Activated naive CD4-positive, alpha-beta T cell treated with anti-CD3 and anti-CD28 coated beads, Interleukin-2, amount 10 ng/mL, durations not matched to agents 7 days and 5 days (primary cell): ENCODE data around the gene TRIM28.

Experiments
- CTCF ChIA-PET: fragments of 350-600 bp; sonication (Branson Sonifier 250); formaldehyde crosslinking; loops from one replicate; lab custom pipeline; 2021; ENCODE audit warnings: antibody characterized with exemption; lab: Charles Lee
- DNase-seq: peaks from one replicate; pipeline ENCODE4 v3.0.0-alpha.2; 2020
- H3K27ac Mint-ChIP-seq: one replicate; pipeline ENCODE4 v1.8.0; 2021; ENCODE audit warnings: mild to moderate bottlenecking, moderate library complexity, mixed read lengths
- H3K27me3 Mint-ChIP-seq: one replicate; pipeline ENCODE4 v1.8.0; 2021; ENCODE audit warnings: mild to moderate bottlenecking, mixed read lengths
- H3K36me3 Mint-ChIP-seq: one replicate; pipeline ENCODE4 v1.8.0; 2021; ENCODE audit warnings: mixed read lengths
- H3K4me1 Mint-ChIP-seq: one replicate; pipeline ENCODE4 v1.8.0; 2021; ENCODE audit warnings: mixed read lengths
- H3K4me3 Mint-ChIP-seq: one replicate; pipeline ENCODE4 v1.8.0; 2021; ENCODE audit warnings: mild to moderate bottlenecking, moderate library complexity, mixed read lengths
- H3K9me3 Mint-ChIP-seq: one replicate; pipeline ENCODE4 v1.8.0; 2021; ENCODE audit warnings: mixed read lengths

Gene TRIM28

GRCh38 chr19:58514564-58515022 lies 29.3 kb upstream of the TRIM28 start:
- Mint-ChIP-seq H3K36me3 (peaks cover 21% of the 10 kb centered on the region), H3K9me3 (no peaks in the 10 kb centered on the region), H3K4me1 (peaks cover 49% of the 10 kb centered on the region), H3K4me3 (peak overlapping the region; percentile 78), H3K27ac (peak overlapping the region; percentile 85), H3K27me3 (peaks cover 2% of the 10 kb centered on the region)
- CTCF ChIA-PET = interaction anchor here (0.7 to 2.0 kb wide), 13 partner anchors 19 to 114 kb away, joined by 3 to 21 read pairs (median 4); partner anchors contain the start of genes CHMP2A and TRIM28
- no peak for DNase-seq

GRCh38 chr19:58515259-58515658 lies 28.6 kb upstream of the TRIM28 start:
- Mint-ChIP-seq H3K4me3 (peak overlapping the region; percentile 62), H3K27me3 (peaks cover 6% of the 10 kb centered on the region), H3K4me1 (peaks cover 56% of the 10 kb centered on the region), H3K9me3 (no peaks in the 10 kb centered on the region), H3K27ac (peak overlapping the region; percentile 73), H3K36me3 (peaks cover 21% of the 10 kb centered on the region)
- DNase-seq = no peak
- CTCF ChIA-PET = interaction anchor here (7.4 kb wide), 1 partner anchor 64 kb away, joined by 109 read pairs; no protein-coding TSS in a partner anchor

GRCh38 chr19:58516246-58516836 lies 27.5 kb upstream of the TRIM28 start:
- CTCF ChIA-PET = interaction anchor here (1.3 to 7.4 kb wide), 2 partner anchors 38 to 63 kb away, joined by 4 to 109 read pairs; partner anchors contain the start of gene CHMP2A
- DNase-seq = no peak
- peaks cover 21% of the 10 kb centered on the region for H3K36me3 Mint-ChIP-seq
- peaks cover 60% of the 10 kb centered on the region for H3K4me1 Mint-ChIP-seq
- no peaks in the 10 kb centered on the region for H3K9me3 Mint-ChIP-seq
- H3K27me3 Mint-ChIP-seq = peaks cover 6% of the 10 kb centered on the region
- peak overlapping the region; percentile 62 for H3K4me3 Mint-ChIP-seq
- H3K27ac Mint-ChIP-seq = peak overlapping the region; percentile 73

GRCh38 chr19:58516964-58517833 lies 26.7 kb upstream of the TRIM28 start:
- Mint-ChIP-seq H3K9me3 (no peaks in the 10 kb centered on the region), H3K27ac (no peak overlapping the region), H3K4me1 (peaks cover 60% of the 10 kb centered on the region), H3K4me3 (peak overlapping the region; percentile 33), H3K36me3 (peaks cover 21% of the 10 kb centered on the region), H3K27me3 (peaks cover 6% of the 10 kb centered on the region)
- no peak for DNase-seq
- CTCF ChIA-PET = interaction anchor here (1.3 to 7.4 kb wide), 4 partner anchors 37 to 62 kb away, joined by 4 to 109 read pairs (median 20); partner anchors contain the start of gene CHMP2A

- Mint-ChIP-seq H3K4me1 (peaks cover 54% of the 10 kb centered on the region), H3K9me3 (no peaks in the 10 kb centered on the region), H3K36me3 (peaks cover 21% of the 10 kb centered on the region), H3K27ac (peak overlapping the region; percentile 98), H3K4me3 (peak overlapping the region; percentile 91), H3K27me3 (peaks cover 6% of the 10 kb centered on the region)
- no peak for DNase-seq
- CTCF ChIA-PET = interaction anchor here (0.7 to 7.4 kb wide), 15 partner anchors 10 to 300 kb away, joined by 3 to 109 read pairs (median 6); partner anchors contain the start of genes CHMP2A and TRIM28
Observed at GRCh38 chr19:58518256-58519086, 25.4 kb upstream of the TRIM28 start.

GRCh38 chr19:58519087-58519354 lies 24.8 kb upstream of the TRIM28 start:
- DNase-seq = peak; percentile 73
- peak overlapping the region; percentile 91 for H3K4me3 Mint-ChIP-seq
- peak overlapping the region; percentile 98 for H3K27ac Mint-ChIP-seq
- H3K9me3 Mint-ChIP-seq = no peaks in the 10 kb centered on the region
- CTCF ChIA-PET = interaction anchor here (0.7 to 7.4 kb wide), 15 partner anchors 10 to 300 kb away, joined by 3 to 109 read pairs (median 6); partner anchors contain the start of genes CHMP2A and TRIM28
- peaks cover 6% of the 10 kb centered on the region for H3K27me3 Mint-ChIP-seq
- peaks cover 50% of the 10 kb centered on the region for H3K4me1 Mint-ChIP-seq
- peaks cover 20% of the 10 kb centered on the region for H3K36me3 Mint-ChIP-seq

- Mint-ChIP-seq H3K9me3 (no peaks in the 10 kb centered on the region), H3K4me1 (peaks cover 45% of the 10 kb centered on the region)
- DNase-seq = peak; percentile 92
Observed at GRCh38 chr19:58519355-58520256, 24.3 kb upstream of the TRIM28 start, which contains the start of gene ZBTB45. Gene ZBTB45 (minus strand): TSS chr19:58519810. CDS start chr19:58517673, 2,137 bp downstream.

GRCh38 chr19:58520257-58520599 lies 23.6 kb upstream of the TRIM28 start:
- Mint-ChIP-seq H3K9me3 (no peaks in the 10 kb centered on the region), H3K4me3 (peak overlapping the region; percentile 91), H3K27ac (peak overlapping the region; percentile 98), H3K36me3 (peaks cover 17% of the 10 kb centered on the region), H3K27me3 (peaks cover 6% of the 10 kb centered on the region), H3K4me1 (peaks cover 41% of the 10 kb centered on the region)
- DNase-seq = no peak
- CTCF ChIA-PET = interaction anchor here (0.7 to 7.4 kb wide), 17 partner anchors 8 to 337 kb away, joined by 3 to 109 read pairs (median 5); partner anchors contain the start of genes CHMP2A, TRIM28, ZNF324 and ZSCAN22

More at GRCh38 chr19:58519355-58520256, 24.3 kb upstream of the TRIM28 start, which contains the start of gene ZBTB45:
- peak within 1 kb of the TSS; percentile 91 for H3K4me3 Mint-ChIP-seq
- CTCF ChIA-PET = interaction anchor here (0.7 to 7.4 kb wide), 21 partner anchors 9 to 336 kb away, joined by 3 to 109 read pairs (median 5); partner anchors contain the start of genes CHMP2A, TRIM28, ZNF324 and ZSCAN22
- peak within 1 kb of the TSS; percentile 98 for H3K27ac Mint-ChIP-seq
- H3K36me3 Mint-ChIP-seq = peaks cover 19% of the 10 kb centered on the region
- peaks cover 6% of the 10 kb centered on the region for H3K27me3 Mint-ChIP-seq

GRCh38 chr19:58521651-58522050 lies 22.2 kb upstream of the TRIM28 start:
- no peak for DNase-seq
- Mint-ChIP-seq H3K9me3 (no peaks in the 10 kb centered on the region), H3K36me3 (peaks cover 7% of the 10 kb centered on the region), H3K27me3 (peaks cover 6% of the 10 kb centered on the region), H3K4me1 (peaks cover 31% of the 10 kb centered on the region), H3K27ac (no peak overlapping the region), H3K4me3 (no peak overlapping the region)
- CTCF ChIA-PET = interaction anchor here (1.2 to 7.4 kb wide), 2 partner anchors 31 to 58 kb away, joined by 3 to 109 read pairs; no protein-coding TSS in a partner anchor

- H3K4me3 Mint-ChIP-seq = no peak overlapping the region
- H3K27me3 Mint-ChIP-seq = peaks cover 6% of the 10 kb centered on the region
- no peak for DNase-seq
- CTCF ChIA-PET = interaction anchor here (1.1 to 7.4 kb wide), 2 partner anchors 57 to 58 kb away, joined by 3 to 109 read pairs; no protein-coding TSS in a partner anchor
- H3K36me3 Mint-ChIP-seq = peaks cover 7% of the 10 kb centered on the region
- no peaks in the 10 kb centered on the region for H3K9me3 Mint-ChIP-seq
- H3K4me1 Mint-ChIP-seq = peaks cover 26% of the 10 kb centered on the region
- H3K27ac Mint-ChIP-seq = no peak overlapping the region
Observed at GRCh38 chr19:58522709-58523108, 21.2 kb upstream of the TRIM28 start.

GRCh38 chr19:58529405-58529804 lies 14.5 kb upstream of the TRIM28 start:
- CTCF ChIA-PET = interaction anchor here (2.7 kb wide), 1 partner anchor 10 kb away, joined by 13 read pairs; the partner anchor contains the start of gene ZBTB45
- Mint-ChIP-seq H3K27me3 (peaks cover 20% of the 10 kb centered on the region), H3K4me3 (no peak overlapping the region)

More at GRCh38 chr19:58529405-58529804, 14.5 kb upstream of the TRIM28 start:
- Mint-ChIP-seq H3K9me3 (no peaks in the 10 kb centered on the region), H3K36me3 (no peaks in the 10 kb centered on the region), H3K4me1 (no peaks in the 10 kb centered on the region), H3K27ac (no peak overlapping the region)
- no peak for DNase-seq
